Adipocyte (in vitro differentiated cells): ENCODE data around the gene DENND2D.

Experiments used
- DNase-seq: peaks from one replicate; pipeline ENCODE4 v3.0.0-alpha.2; 2015; ENCODE audit warnings: low read depth
- H3K27me3 ChIP-seq: replicated peaks from 2 replicates; pipeline ENCODE4 v1.7.0; 2013; ENCODE audit warnings: mild to moderate bottlenecking, low read length, moderate library complexity; ENCODE audit not compliant: control insufficient read depth, insufficient read depth
- H3K36me3 ChIP-seq: 2 replicates; pipeline ENCODE4 v1.7.0; 2013; ENCODE audit warnings: low read length, mild to moderate bottlenecking, moderate library complexity; ENCODE audit not compliant: control insufficient read depth, insufficient read depth, severe bottlenecking
- H3K4me1 ChIP-seq: 2 replicates; pipeline ENCODE4 v1.7.0; 2013; ENCODE audit warnings: mild to moderate bottlenecking, low read length, moderate library complexity; ENCODE audit not compliant: control insufficient read depth, insufficient read depth
- H3K4me3 ChIP-seq: 2 replicates; pipeline ENCODE4 v1.7.0; 2013; ENCODE audit warnings: mild to moderate bottlenecking, low read length, moderate library complexity
- H3K9ac ChIP-seq: 2 replicates; pipeline ENCODE4 v1.7.0; 2013; ENCODE audit warnings: mild to moderate bottlenecking, low read length, moderate library complexity
- H3K9me3 ChIP-seq: 2 replicates; pipeline ENCODE4 v1.7.0; 2013; ENCODE audit warnings: mild to moderate bottlenecking, low read length, moderate library complexity; ENCODE audit not compliant: control insufficient read depth

Gene DENND2D

GRCh38 chr1:111162488-111162880, 38.0 kb downstream of the DENND2D start:
- Histone ChIP-seq H3K4me3 (peak overlapping the region; percentile 16), H3K27me3 (no peaks in the 10 kb centered on the region), H3K9ac (peak overlapping the region; percentile 3), H3K36me3 (peaks cover 68% of the 10 kb centered on the region), H3K4me1 (peaks cover 36% of the 10 kb centered on the region), H3K9me3 (no peaks in the 10 kb centered on the region)
- DNase-seq, result no peak

DNA sequence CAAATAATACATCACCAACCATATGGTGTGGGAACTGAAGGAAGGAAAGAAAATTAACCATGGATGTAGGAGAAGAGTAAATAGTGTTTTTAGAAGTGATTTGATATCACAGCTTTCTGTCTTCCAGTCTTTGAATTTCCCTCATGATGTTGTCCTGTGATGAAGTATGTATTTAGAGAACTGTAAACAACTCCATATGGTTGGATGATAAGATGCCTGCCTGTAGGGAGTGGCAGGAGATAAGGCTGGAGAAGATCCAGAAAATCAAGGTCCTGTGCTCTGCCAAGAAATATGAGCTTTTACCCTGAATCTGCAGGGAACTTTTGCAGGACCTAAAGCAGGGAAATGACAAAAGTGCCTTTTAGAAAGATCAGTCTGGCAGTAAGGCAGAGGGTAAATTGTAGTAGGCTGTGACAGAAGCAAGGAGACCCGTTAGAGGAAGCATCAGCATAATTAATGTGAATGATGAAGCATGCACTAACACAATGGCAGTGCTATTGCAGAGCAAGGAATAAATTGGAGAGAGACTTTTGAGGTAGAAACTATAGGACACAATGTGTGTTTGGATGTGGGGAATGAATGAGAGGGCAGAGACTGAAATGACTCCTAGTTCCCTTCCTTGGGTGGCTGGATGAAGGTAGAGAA, 38.5 kb downstream of the DENND2D start:
- peaks cover 32% of the 10 kb centered on the region for H3K4me1 ChIP-seq
- H3K9ac ChIP-seq, result peak overlapping the region; percentile 3
- DNase-seq, result peak; percentile 22
- H3K36me3 ChIP-seq, result peaks cover 66% of the 10 kb centered on the region
- H3K4me3 ChIP-seq, result peak overlapping the region; percentile 16
- H3K9me3 ChIP-seq, result no peaks in the 10 kb centered on the region
- H3K27me3 ChIP-seq, result no peaks in the 10 kb centered on the region

DNA sequence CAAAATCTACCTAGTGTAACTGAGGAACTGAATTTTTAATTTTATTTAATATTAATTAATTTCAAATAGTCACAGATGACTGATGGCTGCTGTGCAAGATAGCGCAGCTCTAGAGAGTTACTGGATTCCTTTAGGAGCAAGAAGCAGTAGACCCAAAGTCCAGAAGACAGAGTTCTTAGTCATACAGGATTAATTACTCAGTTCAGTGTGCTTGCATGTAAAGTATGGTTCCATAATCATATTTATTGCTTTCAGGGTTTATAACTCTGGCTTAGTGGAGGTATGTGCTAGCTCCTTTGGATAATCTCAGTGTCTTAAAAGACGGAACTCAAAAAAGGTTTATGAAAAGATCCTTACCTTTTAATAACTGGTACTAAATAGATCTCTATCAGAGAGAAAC, 43.0 kb downstream of the DENND2D start:
- H3K36me3 ChIP-seq, result peaks cover 73% of the 10 kb centered on the region
- H3K9ac ChIP-seq, result no peak overlapping the region
- no peak for DNase-seq
- no peak overlapping the region for H3K4me3 ChIP-seq
- no peaks in the 10 kb centered on the region for H3K9me3 ChIP-seq
- no peaks in the 10 kb centered on the region for H3K27me3 ChIP-seq
- H3K4me1 ChIP-seq, result peaks cover 7% of the 10 kb centered on the region

DNA sequence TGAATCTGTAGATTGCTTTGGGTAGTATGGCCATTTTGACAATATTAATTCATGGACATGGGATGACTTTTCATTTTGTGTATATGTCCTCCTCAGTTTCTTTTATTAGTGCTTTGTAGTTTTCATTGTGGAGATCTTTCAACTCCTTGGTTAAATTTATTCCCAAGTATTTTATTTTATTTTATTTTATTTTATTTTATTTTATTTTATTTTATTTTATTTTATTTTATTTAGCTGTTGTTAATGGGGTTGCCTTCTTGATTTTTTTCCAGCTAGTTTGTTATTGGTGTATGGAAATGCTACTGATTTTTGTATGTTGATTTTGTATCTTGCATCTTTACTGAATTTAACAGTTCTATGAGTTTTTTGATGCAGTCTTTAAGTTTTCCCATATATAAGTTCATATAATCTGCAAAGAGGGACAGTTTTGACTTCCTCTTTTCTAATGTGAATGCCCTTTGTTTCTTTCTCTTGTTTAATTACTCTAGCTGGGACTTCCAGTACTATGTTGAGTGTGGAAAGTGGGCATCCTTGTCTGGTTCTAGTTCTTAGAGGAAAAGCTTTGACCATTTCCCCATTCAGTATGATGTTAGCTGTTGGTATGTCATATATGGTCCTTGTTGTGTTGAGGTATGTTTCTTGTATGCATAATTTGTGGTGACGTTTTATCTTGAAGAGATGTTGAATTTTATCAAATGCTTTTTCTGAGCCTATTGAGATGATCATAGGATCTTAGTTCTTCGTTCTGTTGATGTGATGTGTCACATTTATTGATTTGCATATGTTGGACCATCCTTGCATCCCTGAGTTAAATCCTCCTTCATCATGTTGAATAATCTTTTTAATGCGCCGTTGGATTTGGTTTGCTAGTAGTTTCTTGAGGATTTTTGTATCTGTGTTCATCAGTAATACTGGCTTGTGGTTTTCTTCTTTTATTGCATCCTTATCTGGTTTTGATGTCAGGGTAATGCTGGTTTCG, 46.1 kb downstream of the DENND2D start:
- Histone ChIP-seq H3K27me3 (no peaks in the 10 kb centered on the region), H3K4me1 (no peaks in the 10 kb centered on the region), H3K9me3 (no peaks in the 10 kb centered on the region), H3K4me3 (no peak overlapping the region), H3K9ac (no peak overlapping the region), H3K36me3 (peaks cover 73% of the 10 kb centered on the region)
- no peak for DNase-seq

GRCh38 chr1:111151838-111152237, 48.6 kb downstream of the DENND2D start:
- no peaks in the 10 kb centered on the region for H3K4me1 ChIP-seq
- no peak for DNase-seq
- H3K9ac ChIP-seq, result no peak overlapping the region
- no peaks in the 10 kb centered on the region for H3K27me3 ChIP-seq
- peaks cover 81% of the 10 kb centered on the region for H3K36me3 ChIP-seq
- H3K4me3 ChIP-seq, result no peak overlapping the region
- no peaks in the 10 kb centered on the region for H3K9me3 ChIP-seq

DNA sequence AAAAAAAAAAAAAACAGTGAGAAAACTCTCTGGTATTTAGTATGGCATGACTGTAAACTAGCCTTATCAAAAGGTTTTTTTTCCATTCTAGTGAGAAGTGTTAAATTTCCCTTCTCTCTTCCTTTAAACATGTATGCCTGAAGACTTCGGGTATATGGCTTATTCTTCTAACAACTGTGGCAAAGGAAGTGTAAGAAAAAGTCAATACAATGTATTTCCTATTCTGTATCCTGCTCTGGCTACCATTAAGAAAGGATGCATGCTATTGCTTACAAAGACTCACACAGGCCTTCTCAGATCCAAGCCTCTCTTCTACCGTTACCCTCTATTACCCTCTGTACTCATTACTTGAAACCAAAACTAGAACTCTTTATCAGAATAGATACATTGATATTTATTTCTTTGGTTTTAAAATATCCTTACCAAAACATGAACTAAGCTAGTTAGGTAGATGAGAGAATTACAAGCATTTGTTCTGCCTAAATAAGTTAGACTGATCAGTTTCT, 52.0 kb downstream of the DENND2D start:
- no peaks in the 10 kb centered on the region for H3K27me3 ChIP-seq
- H3K4me3 ChIP-seq, result no peak overlapping the region
- DNase-seq, result no peak
- H3K9me3 ChIP-seq, result no peaks in the 10 kb centered on the region
- peaks cover 63% of the 10 kb centered on the region for H3K36me3 ChIP-seq
- peaks cover 4% of the 10 kb centered on the region for H3K4me1 ChIP-seq
- H3K9ac ChIP-seq, result no peak overlapping the region

GRCh38 chr1:111147948-111148347, 52.5 kb downstream of the DENND2D start:
- H3K4me1 ChIP-seq, result peaks cover 9% of the 10 kb centered on the region
- no peak overlapping the region for H3K4me3 ChIP-seq
- H3K9me3 ChIP-seq, result no peaks in the 10 kb centered on the region
- no peak for DNase-seq
- no peak overlapping the region for H3K9ac ChIP-seq
- H3K36me3 ChIP-seq, result peaks cover 58% of the 10 kb centered on the region
- no peaks in the 10 kb centered on the region for H3K27me3 ChIP-seq

DNA sequence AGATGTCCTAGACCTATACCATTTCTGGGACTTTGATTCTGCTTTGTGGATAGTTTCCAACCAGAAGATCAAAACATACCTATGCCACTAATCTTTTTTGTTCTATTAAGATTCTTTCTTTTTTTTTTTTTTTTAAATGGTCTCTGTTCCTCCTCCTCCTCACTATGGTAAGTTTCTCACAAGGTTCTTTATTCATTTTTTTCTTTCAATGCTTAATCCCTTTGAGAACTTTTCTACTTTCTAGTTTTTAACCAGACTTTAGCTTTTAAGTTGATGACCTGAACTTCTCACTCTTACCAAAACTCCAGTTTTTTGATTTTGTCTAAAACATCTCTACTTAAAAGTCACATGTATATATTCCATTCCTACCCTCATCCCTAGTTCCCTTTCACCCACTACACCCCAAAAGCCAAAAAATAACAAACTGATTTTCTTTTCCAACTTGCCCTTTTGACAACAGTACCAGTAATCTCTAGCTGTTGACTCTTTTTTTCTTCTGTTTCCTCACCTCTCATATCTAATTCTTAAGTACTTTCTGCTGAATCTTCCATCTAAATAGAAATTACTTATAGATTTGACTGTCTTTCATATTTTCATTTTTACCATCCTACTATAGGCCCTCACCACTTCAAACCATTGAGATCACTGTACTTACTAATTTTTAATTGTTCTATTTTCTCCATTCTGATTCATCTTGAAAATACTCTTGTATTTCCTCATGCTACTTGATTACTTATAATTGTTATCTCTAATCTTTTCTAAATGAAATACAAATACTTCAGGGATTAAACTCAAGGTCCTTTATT, 54.3 kb downstream of the DENND2D start:
- Histone ChIP-seq H3K36me3 (peaks cover 44% of the 10 kb centered on the region), H3K27me3 (no peaks in the 10 kb centered on the region), H3K9me3 (no peaks in the 10 kb centered on the region), H3K4me3 (no peak overlapping the region), H3K4me1 (peaks cover 27% of the 10 kb centered on the region), H3K9ac (no peak overlapping the region)
- DNase-seq, result no peak

DNA sequence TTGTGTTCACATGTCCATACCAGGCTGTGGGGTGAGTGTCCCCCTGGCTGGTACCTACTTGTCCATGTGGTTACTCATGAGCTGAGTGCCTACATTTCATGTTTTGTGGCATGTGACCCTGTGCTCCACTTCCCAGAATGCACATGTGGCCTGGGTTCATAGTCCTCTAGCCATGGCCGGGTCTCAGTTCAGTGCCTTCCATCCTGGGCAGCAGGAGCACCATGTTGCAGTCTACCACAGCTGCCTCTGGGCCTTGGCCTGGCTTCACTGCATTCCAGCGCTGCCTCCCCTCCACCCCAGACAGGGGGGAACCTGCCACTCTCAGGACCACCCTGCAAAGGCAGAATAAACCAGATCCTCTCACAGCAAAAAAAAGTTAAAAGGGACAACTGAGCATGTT, 54.9 kb downstream of the DENND2D start:
- Histone ChIP-seq H3K9me3 (no peaks in the 10 kb centered on the region), H3K4me3 (no peak overlapping the region), H3K27me3 (no peaks in the 10 kb centered on the region), H3K36me3 (peaks cover 41% of the 10 kb centered on the region), H3K9ac (no peak overlapping the region), H3K4me1 (peaks cover 28% of the 10 kb centered on the region)
- DNase-seq, result no peak

- H3K4me3 ChIP-seq, result peak overlapping the region; percentile 99
- no peak for DNase-seq
- H3K9me3 ChIP-seq, result no peaks in the 10 kb centered on the region
Measured at GRCh38 chr1:111142356-111142975, 58.0 kb downstream of the DENND2D start.

More at GRCh38 chr1:111142356-111142975, 58.0 kb downstream of the DENND2D start:
- Histone ChIP-seq H3K4me1 (peaks cover 44% of the 10 kb centered on the region), H3K36me3 (peaks cover 14% of the 10 kb centered on the region), H3K9ac (peak overlapping the region; percentile 98), H3K27me3 (no peaks in the 10 kb centered on the region)
